Medulla oblongata (tissue), 1 donor: Measurements from ENCODE around the gene ARL2.

Source experiments
- DNase-seq: peaks from one replicate; pipeline ENCODE4 v3.0.0-alpha.2; 2015; ENCODE audit errors: extremely low spot score

The ARL2 gene

GRCh38 chr11:65047581-65048422 is 33.8 kb downstream of the ARL2 start:
- no peak for DNase-seq

DNA sequence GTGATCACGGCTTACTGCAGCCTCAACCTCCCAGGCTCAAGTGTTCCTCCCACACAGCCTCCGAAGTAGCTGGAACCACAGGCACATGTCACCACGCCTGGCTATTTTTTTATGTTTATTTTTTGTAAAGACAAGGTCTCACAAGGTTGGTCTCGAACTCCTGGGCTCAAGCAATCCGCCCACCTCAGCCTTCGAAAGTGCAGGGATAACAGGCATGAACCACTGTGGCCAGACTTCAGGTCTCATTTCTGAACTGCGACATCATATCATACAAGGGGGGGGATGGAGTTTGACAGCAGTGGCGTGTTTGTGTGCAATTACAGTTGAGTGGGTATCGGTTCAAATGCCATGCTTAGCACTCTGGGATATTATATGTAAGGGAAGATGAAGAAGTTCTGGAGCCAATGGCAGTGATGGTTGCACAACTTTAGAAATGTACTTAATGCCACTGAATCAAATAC is 37.5 kb downstream of the ARL2 start:
- DNase-seq: no peak

DNA sequence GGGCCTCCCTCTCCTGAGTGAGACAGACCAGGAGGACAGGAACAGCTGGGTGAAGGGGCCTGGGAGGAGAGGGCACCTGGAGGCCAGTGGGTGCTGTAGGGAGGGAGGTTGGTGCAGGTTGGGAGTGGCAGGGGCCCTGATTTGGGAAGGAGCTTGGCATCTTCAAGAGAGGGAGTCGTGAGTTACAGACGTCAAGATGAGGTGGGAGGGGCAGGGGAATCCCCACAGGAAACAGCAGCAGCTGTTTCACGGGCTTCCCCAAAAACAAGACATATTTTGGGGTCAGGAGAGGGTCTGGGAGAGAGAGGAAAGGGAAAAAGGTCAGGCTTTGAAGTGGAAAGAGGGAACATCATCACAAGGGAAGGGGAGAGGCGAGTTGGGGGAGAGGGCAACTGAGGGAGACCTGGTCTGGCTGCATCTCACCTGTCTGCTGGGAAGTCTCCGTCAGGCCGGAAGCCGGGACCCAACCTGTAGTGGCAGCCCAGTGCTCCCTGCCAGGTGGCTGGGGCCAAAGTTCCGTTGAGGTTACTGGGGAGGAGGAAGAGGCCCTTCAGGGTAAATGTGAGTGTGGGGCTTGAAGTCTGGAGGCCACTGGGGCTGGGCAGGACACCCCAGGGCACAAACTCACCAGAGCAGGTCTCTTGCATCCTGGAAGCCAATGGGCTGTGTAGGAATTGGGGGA is 40.0 kb downstream of the ARL2 start:
- no peak for DNase-seq

GRCh38 chr11:65055538-65055937 is 41.6 kb downstream of the ARL2 start:
- no peak for DNase-seq

- DNase-seq: no peak
Observed at GRCh38 chr11:65056999-65057398, 43.0 kb downstream of the ARL2 start.

- no peak for DNase-seq
Observed at GRCh38 chr11:65057526-65057925, 43.6 kb downstream of the ARL2 start.

DNA sequence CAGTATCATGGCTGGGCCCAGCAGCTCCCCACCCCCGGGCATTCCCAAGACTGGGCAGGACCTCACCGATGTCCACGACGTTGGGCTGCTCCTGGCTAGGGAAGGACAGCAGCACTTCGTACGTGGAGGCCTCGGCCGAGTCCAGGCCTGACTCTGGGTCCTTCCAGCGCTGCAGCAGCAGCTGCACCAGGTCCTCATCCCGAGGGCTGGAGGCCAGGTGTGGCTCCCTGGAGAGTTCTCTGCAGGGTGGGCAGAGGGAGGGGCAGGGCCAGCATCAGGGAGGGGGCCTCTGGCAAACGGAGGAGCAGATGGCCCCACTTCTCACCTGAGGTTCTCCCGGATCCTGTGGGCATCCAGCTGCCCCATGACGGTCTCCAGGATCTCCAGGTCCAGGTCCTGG is 44.1 kb downstream of the ARL2 start:
- no peak for DNase-seq

DNA sequence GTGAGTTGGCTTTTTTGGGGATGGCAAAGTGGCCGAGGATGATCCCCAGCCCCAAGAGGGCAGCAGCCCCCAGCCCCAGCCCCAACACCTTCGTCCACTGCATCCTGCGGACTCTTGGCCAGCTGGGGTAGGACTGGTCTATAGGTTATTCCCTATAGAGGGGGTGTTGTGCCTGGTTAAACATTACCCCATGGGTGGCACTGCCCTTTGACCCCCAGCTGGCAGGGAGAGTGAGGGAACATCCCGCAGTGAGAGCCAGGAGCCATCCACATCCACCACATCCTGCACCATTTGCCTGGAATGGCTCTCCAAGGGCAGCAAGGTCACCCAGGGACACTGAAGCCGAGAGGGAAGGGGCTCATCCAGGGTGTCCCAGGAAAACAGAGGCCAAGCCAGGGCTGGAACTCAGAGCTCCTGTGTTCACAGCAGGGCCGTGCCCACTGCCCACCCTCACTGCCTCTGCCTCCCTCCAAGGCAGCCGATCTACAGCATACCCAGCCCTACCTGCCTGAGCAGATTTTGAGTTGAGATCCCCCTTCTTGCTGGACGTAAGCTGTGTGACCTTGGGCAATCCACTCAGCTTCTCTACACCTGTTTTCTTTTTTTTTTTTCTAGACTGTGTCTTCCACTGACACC is 44.6 kb downstream of the ARL2 start, which contains the start of gene NAALADL1:
Gene NAALADL1, minus strand, starts transcription at position 135 of the 636 bp plus-strand sequence. Its CDS starts 32 bp downstream, at position 103.
- DNase-seq: no peak

DNA sequence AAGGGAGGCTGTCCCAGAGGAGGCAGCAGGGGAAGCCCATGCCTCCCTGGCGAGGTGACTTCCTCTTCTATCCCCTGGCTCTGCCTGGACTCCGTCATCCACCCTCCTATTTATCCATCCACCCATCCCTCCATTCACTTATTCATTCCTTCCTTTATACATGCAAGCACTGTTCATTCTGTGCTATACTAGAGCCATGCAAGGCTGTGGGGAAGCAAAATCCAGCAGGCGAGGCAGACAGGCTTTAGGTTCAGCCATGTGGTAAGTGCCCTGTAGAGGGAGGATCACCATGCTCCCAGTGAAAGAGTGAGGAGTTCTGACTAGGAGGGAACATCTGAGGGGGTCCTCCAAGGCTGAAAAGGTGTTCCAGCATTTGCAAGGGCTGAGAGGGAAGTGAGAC is 45.6 kb downstream of the ARL2 start:
- no peak for DNase-seq

DNA sequence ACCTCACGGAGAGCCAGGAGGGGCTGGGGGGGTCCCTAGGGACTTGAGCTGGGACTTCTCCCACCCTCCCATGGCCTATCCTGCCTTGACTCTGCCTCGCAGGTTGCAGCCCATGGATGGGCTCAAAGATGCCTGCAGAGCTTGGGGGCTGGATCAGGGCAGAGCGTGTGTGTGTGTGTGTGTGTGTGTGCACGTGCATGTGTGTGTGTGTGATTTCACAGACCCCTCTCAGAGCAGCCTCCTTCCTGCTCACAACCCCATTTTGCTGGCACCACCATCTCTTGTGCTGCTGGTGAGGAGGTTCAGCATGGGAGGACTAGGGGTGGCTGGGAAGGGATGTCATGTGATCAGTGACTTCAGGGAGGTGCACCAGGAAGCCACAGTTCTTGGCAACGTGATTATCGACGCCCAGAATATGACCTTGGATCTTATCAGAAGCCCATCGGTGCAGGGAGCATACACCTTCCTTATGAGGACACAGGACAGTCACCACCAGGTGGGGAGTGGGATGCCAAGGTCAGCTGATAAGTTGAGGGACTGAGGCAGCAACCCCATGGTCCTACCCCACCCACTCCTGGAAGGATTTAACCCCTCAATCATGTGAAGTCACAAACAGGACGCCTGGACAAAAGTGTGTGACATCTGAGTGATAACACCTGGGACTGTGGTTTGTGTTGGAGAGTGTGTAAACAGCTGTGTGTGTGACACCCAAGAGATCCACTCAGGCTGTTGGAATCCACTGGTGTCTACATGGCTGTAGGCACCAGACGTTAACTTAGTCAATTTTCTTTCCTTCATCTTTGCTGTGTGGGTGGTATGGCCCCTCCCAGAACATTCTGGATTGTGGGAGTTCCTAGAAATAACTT is 46.2 kb downstream of the ARL2 start:
- no peak for DNase-seq

DNA sequence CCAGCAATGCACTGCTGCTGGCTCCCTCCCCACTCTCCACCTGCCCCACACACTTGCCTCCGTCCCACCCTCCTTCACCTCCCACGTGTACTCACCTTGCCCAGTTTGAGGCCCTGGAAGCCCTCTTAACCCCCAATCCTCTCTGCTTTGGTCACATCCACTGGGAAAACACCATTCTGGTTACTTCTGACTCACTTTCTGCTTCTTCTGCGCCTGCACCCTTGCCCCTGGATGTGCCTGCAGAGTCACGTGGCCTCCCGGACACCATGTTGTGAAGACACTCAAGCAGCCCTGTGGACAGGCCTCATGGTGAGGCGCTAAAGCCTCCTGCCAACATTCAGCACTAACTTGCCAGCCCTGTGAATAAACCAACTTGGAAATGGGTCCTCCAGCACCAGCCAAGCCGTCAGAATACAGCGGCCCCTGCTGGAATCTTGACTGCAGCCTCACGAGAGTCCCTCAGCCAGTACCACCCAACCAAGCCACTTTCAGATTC is 47.0 kb downstream of the ARL2 start:
- DNase-seq: no peak

DNA sequence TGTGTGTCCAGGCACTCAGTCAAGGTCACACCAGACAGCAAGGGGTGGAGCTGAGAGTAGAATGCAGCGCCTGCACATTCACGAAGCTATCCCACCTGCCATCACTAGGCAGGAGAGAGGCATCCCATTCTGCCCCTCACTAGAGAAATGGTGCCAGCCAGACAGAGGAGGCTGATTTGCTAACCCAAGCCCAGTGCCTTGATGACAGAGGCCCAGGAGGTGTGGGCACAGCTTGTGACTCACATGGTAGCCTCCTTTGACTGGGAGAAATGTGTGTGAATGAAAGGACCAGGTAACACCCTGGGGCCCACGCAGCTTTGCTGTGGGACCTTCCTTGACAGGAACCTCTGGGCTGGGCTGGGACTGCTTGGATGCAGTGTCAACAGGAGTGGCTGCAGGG is 49.6 kb downstream of the ARL2 start:
- DNase-seq: no peak

DNA sequence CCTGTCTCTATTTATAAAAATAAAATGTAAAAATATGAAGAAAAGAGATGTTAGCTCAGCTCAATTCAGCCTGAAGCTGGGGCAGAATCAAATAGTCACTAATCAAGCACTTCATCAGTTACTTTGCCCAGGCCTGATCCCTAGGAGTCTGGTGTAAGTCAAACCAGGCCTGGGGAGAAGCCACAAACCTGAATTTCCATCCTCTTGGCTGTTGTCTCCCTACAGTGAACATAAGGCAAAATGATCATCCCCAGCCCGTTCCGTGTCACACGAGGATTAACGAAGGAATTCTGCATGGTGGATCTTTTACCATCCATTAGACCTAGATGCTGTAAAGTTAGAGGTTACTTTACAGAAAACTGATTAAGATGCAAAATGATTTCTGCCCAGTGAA is 50.9 kb downstream of the ARL2 start:
- DNase-seq: no peak

DNA sequence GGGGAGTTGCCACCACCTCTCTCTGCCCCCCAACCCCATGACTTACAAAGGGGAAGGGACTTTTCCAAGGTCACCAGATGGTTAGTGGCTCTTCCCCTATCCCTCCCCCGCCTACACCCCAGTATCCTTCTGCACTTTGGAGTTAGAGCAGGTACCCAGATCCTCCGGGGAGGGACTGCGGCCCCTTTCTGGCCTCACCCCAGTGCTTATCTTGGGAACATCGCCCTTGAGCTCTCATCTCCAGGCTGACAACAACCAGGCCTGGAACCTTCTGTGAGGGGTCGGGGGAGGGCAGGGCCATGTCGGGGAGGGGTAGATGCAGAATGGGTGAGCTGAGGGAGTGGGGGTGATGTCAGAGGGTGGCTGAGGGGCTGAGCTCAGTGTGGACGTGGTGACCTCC is 51.9 kb downstream of the ARL2 start:
- DNase-seq: no peak

GRCh38 chr11:65066315-65066714 is 52.4 kb downstream of the ARL2 start:
- DNase-seq: no peak

GRCh38 chr11:65066805-65067291 is 52.9 kb downstream of the ARL2 start:
- DNase-seq: no peak

DNA sequence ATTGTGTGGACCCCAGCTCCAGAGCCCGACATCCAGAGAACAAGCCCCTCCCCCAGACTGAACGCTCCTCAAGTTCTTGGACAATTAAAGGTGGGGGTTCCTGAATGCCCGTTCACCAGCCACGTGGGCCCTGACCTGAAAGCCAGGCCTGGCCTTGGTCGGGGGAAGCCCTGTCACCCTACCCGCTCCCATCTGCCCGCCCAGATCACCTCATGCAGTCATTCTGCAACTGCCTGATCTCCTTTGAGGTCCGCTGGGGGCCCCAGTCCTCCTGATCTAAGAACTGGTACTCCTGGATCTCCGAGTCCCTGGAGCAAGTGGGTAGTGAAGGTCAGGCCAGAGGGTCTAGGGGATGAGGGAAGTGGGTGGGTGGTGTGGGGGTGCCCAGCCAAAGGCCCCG is 53.5 kb downstream of the ARL2 start:
- no peak for DNase-seq

- no peak for DNase-seq
Observed at GRCh38 chr11:65069217-65069616, 55.3 kb downstream of the ARL2 start.
